Breast epithelium (tissue), 3 donors: Measurements from ENCODE around the gene KRT78.

Experiments
- POLR2A ChIP-seq: fragments of 450-650 bp; IDR thresholded peaks from one replicate; pipeline ENCODE4 v1.6.1; 2016; ENCODE audit warnings: antibody characterized with exemption, mild to moderate bottlenecking, moderate library complexity
- POLR2AphosphoS5 ChIP-seq, 3 donors: sonication (generic); formaldehyde crosslinking; IDR thresholded peaks; one replicate each; pipeline ENCODE4 v1.6.1; 2017; ENCODE audit warnings: antibody characterized with exemption in 3 of 3
- TF ChIP-seq, protein P1 (sequence below), 3 donors: fragments of 450-650 bp; IDR thresholded peaks; one replicate each; pipeline ENCODE4 v1.5.1; 2016 to 2017; ENCODE audit warnings: antibody characterized with exemption in 3 of 3, mild to moderate bottlenecking in 3 of 3, moderate library complexity in 3 of 3

DNA sequence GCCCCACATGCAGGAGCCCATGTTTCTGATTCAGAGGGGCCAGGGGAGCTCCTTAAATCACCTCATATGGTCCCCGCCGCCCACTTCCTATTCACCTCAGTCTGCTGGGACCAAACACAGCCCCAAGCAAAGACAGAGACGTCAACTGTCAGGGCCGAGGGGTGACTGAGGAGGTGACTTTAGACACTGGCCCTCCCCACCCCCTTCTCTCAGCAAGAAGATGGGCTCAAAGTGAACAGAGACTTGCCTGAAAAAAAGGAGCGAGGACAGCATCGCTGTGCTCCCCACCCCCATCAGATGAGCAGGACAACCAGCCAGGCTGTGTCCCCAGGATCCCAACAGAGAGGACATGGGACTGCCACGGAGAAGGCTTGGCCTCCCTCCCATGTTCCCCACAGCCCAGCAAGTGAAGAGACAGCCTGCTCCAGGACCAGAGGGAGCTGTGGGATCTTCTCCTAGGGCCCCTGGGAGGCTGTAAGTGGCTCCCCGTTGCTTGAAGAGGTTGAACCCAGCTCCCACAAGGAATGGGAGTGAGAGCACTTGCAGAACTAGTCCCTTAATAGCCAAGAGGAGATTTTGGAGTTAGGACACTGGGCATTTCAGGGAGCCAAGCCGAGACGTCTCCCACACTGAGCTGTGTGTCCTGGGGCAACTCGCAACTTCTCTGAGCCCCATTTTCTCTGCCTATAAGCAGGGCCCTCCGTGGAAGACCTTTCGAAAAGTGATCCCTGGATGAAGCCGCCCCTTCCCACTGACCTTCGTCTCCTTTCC is 13.3 kb downstream of the KRT78 start:
- TF ChIP-seq, protein P1, sequence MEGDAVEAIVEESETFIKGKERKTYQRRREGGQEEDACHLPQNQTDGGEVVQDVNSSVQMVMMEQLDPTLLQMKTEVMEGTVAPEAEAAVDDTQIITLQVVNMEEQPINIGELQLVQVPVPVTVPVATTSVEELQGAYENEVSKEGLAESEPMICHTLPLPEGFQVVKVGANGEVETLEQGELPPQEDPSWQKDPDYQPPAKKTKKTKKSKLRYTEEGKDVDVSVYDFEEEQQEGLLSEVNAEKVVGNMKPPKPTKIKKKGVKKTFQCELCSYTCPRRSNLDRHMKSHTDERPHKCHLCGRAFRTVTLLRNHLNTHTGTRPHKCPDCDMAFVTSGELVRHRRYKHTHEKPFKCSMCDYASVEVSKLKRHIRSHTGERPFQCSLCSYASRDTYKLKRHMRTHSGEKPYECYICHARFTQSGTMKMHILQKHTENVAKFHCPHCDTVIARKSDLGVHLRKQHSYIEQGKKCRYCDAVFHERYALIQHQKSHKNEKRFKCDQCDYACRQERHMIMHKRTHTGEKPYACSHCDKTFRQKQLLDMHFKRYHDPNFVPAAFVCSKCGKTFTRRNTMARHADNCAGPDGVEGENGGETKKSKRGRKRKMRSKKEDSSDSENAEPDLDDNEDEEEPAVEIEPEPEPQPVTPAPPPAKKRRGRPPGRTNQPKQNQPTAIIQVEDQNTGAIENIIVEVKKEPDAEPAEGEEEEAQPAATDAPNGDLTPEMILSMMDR (IDR thresholded peaks at IDR 0.05) = no peak
- TF ChIP-seq POLR2A (no peak), POLR2AphosphoS5 (IDR thresholded peaks at IDR 0.05) (no peak)
